GM18511 (cell line): ENCODE data around the gene FNDC3B.
A peak's percentile ranks its signal among the peaks of the same experiment; 100 is the strongest.

ENCODE experiments used
- ATAC-seq: cut with Tn5 transposase; IDR thresholded peaks from one replicate; pipeline ENCODE4 v1.9.1; 2021; ENCODE audit warnings: mild to moderate bottlenecking, moderate library complexity; ENCODE audit not compliant: unreplicated experiment

Gene FNDC3B

DNA sequence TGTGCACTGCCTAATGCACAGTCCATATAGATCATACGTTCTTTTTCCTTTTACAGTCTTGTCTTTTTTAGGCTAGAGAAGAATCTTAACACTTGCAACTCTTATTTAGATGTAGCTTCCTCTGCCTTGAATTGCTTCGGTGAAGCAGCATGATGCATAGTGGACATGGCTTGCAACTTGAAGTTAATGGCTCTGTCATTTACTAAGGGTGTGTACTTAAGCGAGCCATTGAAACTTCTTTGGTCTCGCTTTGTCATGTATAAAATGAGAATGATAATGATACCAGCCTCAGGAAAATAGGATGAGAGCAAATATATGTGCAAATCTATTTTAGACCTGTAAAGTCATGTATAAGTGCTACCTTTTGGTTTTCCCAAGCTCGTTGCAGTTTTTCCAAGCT is 261.5 kb downstream of the FNDC3B start:
- no peak for ATAC-seq

DNA sequence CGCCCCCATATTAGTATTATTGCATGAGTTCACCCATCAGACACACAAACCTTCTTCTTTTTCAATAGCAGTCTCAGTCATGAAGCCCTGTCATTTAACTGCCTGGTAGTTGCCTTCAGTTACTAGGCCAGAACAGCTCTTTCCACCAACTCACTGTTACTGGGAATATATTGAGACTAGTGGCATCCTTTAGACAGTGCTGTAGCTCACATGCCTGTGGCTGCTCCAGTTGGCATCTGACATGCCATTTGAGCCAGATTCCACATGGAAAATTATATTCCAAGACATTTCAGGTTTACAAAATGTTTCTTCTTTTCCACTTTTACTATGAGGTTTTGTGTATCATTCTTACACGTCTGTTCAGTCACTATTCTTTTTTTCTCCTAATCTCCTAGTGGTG is 262.8 kb downstream of the FNDC3B start:
- ATAC-seq = no peak

DNA sequence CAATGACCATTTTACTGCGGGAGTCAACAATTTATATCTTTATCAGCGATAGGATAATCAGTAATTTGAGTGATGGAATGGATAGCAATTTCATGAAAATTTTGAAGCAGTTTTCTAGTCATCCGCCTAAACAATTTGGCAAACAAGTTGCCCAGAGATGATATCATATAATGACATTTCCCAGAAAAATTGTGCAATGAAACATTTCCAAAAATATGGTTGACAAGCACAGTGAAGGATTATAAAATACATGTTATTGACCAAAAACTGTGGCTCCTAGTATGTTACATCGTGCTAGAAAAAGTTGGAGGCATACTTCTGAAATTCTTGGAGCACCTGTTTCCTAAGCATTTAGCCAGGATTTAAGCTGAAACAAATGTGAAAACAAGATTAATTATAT is 263.8 kb downstream of the FNDC3B start:
- ATAC-seq = no peak

DNA sequence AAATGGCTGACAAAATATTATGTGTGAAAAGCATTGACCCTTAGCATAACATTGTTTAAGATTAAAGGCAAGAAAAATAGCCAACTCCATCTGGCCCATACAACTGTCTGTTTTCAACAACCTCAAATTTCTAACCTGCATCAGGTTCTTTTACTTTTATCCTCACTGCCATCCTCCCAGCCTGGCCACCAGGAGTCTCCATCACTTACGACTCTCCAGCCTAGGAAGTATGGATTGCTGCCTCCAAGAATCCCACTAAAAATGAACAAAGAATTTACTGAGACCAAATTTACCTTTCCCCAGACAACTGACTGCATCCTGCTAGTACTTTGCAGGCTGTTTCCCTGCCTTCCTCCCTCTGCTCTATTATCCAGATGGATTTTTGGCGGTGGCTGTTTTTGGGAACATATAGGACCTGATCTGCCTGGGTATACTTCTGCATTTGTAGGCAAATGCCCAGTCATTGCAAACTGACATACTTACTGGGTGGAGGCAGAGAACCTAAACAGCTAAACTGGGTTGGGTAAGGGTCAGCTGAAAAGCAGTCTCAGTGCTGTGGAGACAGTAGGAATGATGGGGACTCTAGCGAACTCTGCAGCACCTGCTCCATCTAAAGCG is 264.7 kb downstream of the FNDC3B start:
- no peak for ATAC-seq

DNA sequence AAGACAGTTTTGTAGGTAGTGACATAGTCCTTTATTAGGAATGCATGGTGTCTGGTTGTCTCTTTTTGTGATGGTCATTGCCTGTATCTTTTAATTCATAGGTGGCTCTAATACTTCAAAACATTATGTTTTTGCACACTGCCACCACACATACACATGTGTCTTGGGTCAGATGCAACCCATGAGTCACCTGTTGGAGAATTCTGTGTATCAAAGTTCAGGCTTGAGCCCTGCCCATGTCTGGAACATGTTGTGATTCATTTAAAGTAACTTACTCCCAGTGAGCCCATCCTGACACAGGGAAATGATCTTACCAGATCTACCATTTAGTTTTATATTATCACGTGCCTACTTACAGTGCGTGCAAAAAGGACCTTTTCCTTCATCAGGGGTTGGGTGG is 266.2 kb downstream of the FNDC3B start:
- ATAC-seq = no peak

DNA sequence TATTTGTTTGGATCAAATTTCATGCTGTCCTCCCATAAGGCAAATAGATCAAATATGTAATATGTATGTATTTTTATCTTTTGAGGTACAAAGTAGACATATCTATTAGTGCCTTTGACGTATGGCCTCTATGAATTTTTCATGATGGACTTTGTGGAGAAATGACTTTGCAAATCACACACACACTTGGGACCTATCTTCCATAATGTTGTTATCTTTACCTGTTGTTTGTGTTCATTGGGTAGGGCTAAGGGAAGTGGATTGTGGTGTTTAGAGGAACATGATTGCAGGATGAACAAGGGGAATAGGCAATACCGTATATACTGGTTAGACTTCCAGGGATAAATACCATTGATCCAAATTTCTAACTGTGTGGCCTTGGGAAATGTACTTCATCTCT is 266.6 kb downstream of the FNDC3B start:
- ATAC-seq = no peak

DNA sequence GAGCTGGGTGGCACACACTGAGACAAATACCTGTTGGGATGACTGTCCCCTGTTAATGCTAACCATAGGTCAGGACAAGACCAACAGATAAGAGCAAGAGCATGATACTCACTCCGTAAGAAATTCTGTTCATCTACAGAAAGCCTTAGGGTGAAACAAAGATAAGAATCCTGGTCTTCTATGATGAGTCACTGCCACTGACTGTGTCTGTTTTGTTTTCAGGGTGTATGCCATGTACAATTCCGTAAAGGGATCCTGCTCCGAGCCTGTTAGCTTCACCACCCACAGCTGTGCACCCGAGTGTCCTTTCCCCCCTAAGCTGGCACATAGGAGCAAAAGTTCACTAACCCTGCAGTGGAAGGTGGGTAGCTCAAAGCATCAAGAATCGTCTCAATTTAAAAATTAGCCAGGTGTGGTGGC is 267.8 kb downstream of the FNDC3B start:
- no peak for ATAC-seq

DNA sequence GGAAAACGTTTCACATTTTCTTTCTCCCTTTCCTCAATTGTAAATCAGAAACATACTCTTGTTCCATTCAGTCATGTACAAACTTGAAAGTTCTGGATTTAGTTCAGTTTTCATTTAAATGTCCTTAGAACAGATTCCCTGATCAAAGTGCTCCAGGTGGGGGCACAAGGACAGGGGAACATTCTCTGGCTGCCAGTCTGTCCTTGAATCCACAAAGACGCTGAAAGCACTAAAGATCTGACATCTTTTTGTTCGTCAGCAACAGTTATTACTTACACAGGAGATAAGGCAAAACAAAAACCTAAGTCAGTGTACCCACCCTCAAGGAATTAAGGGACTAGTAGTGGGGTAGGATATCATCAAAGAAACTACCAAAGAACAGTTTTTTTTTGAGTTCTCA is 269.7 kb downstream of the FNDC3B start:
- ATAC-seq = no peak

DNA sequence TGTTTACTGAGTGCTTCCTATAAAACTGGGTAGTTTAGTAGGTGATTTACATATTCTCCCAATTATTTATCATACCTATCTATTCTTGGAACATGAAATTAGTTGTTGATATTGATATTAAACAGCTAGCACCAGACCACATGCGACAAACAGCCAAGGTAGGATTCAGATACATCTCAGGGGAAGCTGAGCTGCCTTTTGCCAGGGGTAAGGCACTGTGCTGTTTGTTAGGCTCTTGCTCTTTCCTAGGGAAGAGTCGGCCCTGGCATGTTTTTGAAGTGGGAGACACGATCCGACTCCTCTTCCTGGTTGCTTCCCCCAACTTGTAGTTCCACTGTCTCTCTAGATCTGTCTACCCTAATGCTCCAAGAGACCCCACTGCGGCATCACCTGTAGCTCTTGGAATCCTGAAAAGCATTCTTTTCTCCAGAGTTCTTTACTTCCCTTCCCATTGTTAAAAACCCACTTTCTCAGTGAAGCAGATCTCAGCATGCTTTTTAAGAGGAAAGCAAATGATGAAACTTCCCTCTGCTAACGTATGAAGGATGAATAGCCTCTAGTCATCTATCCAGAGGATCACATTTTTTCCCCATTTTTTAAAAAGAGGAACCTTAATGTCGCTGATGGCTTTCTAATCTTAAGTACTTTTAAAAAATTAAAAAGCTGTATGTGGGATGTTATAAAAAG is 270.5 kb downstream of the FNDC3B start:
- ATAC-seq = no peak

DNA sequence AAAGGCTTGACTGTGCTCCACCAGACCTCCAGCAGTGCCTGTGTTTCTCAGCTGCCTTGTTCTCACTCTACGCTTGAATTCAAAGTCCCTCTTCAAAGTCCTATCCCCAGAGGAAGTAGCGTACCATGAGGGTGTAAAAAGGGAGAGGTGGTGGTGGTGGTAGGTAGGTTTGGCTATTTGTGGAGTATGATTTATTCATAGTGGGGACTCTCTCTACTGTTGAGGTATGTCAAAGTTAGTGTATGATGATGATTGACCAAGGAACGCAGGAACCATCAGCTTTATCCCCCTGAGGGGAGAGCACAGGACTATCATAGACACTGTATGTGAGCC is 271.0 kb downstream of the FNDC3B start:
- ATAC-seq = no peak

DNA sequence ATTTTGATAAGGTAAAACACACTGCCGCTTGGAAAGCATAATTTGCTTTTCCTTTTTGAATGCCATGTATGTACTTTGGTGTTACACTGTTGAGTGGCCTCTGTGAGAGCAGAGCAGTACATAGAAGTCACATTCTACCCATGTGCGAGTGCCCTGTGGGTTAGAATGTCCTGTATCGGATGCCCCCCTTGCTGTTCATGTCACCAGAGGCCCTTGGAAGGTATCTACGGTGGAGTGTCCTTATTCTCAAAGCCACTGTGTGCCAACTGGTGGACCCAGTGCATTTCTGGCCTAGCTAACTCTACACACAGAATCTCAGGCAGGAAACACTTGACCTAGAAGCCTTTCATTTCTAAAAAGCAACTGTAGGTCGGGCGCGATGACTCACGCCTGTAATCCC is 271.8 kb downstream of the FNDC3B start:
- ATAC-seq = no peak

DNA sequence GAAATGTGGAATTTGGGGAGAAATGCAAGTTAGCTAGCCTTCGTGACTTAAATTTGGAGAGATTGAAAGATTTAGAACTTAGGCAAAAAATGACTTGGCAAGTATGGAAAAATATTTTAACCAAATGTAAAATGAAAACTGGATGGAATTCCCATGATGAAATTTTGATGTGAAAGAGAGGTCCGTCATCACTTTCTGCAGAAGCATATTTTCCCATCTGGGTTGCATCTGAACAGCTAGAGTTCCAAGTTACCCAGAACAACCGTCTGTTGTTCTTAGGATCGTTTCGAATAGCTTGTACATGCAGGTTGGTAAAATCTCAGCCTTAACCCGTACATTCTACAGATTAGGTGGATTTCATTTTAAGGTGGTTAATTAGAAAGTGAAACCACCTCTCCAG is 272.6 kb downstream of the FNDC3B start:
- ATAC-seq = no peak

DNA sequence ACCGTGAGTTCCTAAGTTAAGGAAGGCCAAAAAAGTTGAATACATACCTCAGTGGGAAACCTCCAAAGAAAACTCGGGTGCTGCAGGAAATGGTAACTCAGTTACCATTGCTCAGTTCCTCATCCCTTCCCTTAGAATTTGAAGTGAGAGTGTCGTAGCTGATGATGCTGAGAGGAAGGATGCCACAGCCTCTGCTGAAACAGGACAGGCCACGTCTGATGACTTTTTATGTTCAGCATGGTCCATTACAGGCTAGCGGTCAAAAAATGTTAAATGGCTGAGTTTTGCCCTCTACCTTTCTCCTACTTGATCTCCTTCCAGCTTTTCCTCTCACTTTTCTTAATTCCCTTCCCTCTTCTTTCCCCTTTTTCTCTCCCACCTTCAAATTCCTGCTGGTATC is 273.3 kb downstream of the FNDC3B start:
- ATAC-seq = no peak

DNA sequence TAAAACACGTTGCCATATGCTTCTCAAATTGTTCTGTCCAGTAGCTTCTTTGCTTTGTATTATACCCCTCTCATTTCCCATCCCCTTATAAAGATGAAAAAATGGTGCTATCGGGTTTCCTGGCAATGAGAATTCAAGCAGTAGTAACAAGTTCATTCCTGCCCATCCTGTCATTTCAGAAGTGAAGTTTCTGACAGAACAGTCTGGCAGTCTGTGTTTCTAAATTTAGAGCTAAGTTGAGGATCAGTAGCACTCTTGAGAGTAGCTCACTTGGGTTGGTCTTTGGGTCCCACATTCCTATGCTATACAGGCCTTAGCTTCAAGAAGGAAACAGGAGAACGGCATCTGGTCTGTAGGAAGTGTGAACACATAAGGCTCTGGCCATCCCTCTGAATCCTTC is 274.3 kb downstream of the FNDC3B start:
- ATAC-seq = no peak

DNA sequence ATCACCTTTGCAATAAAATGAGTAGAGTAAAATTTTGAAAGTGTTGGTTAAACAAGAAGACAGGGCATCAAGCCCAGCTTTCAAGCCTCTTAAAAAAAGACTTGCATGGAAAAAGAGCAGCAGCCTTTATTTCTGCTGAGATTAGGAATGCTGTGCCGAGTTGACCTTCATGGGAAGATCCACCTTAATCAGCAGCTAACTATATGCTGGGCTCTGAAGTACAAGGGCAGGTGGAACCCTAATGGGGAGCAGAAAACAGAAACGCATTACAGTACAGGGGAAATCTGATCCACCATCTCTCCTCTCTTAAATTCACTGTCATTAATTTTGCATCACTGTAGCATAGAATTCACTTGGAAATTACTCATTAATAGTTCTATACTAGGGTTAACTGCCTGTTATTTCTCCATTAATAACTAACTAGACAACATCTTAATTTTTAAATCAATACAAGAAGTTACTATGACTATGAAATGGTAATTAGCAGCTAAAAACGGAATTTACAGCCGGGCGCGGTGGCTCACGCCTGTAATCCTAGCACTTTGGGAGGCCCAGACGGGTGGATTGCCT is 275.3 kb downstream of the FNDC3B start:
- no peak for ATAC-seq

DNA sequence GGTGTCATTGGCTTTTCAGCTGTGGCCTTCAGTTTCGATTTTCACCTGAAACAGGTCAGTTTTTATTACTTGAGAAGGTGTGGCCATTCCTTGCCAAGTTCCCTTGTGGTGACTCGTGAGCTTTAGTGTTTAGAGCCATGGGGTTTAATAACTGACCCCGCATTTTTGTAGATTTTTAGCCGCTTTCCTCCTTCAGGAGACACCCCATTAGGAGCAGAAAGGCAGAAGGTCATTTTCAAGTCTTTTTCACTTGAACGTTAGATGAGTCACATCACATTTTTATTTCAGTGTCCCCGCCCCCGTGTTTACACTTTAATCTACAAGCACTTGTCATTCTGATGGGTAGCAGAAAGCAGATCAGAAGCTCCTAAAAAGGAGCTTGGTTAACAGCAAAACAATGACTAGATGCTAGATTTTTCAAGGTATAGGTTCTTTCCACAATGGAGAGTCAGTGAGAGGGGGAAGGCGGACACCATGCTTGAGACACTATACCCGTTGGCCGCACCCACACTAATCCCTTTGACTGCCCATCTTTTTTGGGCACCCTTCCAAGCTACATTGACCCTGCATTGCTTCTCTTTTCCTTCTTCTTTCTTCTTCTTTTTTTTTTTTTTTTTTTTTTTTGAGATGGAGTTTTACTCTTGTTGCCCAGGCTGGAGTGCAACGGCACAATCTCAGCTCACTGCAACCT is 276.2 kb downstream of the FNDC3B start:
- ATAC-seq = no peak

DNA sequence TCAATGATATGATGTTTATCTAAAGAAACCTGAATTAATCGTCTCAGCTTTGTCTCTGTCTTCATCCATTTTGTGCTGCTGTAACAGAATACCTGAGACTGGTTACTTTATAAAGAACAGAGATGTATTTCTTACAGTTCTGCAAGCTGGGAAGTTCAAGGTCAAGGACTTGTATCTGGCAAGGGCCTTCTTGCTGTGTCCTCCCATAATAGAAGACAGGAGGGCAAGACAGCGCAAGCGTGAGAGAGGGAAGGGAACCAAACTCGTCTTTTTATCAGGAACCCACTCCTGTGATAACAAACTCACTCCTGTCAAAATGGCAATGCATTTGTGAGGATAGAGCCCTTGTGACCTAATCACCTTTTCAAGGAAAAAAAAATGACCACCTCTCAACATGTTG is 277.4 kb downstream of the FNDC3B start:
- ATAC-seq = no peak

DNA sequence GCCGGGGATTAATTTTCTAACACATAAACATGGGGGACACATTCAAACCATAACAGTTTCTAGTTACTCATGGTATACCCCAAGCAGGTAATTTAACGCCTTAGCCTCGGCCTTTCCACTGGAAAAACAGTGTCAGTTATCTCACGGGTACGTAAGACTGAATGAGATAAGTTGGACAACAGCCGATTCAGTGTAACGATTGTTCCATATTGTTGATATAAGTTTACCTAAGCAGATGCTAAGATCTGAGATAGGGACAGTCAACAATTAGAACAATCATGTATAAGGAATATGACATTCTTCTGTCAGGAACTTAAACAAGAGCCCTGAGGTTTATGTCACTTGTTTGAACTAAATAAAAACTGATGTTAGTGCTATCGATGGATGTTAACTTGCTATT is 278.1 kb downstream of the FNDC3B start:
- no peak for ATAC-seq

DNA sequence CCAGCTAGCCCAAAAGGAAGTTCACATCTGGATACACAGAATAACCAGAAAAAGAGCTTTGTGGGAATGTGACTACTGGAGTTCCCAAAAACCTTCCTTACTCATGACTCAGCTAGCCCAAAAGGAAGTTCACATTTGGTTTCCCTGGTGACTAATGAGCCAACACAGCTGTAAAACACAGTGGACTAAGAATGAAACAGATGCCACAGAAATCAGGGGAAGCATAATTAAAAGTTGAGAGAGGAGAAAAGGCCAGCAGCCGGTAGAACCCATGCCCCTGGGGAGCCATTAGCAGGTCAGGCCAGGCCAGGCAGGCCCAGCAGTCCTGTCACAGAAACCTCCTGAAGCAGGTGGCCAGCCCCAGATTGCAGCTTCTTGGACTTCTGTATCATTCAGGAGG is 278.6 kb downstream of the FNDC3B start:
- ATAC-seq = peak; percentile 72

DNA sequence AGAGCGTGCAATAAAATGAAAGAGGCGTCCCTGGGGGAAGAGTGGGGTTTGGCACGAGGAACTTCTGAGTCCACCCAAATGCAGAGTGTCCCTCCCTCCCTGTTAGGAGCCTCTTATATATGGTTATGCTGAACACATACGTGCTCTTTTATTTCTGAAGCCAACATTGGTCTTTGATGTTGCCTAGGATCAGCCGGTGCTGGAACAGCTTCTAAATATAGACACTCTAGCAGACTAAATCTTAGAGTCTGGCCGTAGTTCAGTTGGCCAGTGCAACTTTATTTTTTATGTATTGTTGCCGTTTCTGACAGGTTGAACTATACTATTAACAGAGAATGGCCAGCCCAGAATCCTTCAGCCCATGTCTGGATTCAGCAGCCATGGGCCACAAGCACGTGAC is 280.2 kb downstream of the FNDC3B start:
- ATAC-seq = no peak

DNA sequence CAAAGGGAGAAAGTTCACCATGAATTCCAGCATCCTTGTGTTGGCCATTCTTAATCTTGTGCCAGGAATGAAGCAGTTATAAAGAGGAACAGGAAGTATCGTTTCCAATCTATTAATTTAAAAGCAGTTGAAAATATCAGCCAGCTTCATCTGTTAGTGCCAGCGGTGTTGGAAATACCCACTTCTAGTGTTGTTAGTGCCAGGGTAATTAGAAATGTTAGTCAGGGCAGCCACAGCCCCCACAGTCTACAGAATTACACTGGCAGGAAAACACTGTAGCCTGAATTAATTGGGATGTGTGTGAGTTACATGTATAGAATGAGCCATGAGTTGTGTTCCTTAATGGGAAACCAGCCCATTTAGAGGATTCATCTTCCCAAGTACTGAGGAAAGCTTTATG is 281.1 kb downstream of the FNDC3B start:
- no peak for ATAC-seq

DNA sequence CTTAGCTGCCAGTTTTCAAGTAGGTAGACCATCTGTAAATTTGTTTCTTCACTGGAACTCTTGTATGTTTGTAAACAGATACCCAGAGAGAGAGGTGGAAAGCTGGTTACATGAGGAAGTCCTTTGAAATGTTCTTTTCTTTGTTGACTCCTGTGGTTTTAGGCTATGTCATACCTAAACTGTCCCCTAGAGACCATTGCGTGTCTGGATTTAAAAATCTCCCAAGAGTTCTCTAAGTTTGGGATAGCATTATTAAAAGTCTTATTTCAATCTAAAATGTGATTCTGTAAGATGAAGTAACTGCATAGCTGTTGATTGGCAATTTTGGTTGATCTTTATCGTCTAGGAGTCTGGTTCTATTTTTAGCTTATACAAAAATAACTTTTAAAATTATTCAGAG is 281.7 kb downstream of the FNDC3B start:
- peak; percentile 58 for ATAC-seq
